ENCODE data around the gene MAFF. TPM values are rescaled to one million over a fixed set of nuclear protein-coding genes. Genes with fewer than 3 reads are reported as not detected.

MAFF gene
- total and polyA plus RNA-seq, 2 donors = 3.4 to 13.0 TPM

- Histone ChIP-seq H3K9me3 (ENCODE audit: control insufficient read depth in 2 of 2, insufficient read depth in 1 of 2, low read length in 1 of 2) (no peaks in the 10 kb centered on the region), H3K4me1 (ENCODE audit: control insufficient read depth in 2 of 2, insufficient read depth in 2 of 2, low read length in 2 of 2) (peaks cover 7 to 14% of the 10 kb centered on the region in 2 donors), H3K36me3 (ENCODE audit: control insufficient read depth in 2 of 2, insufficient read depth in 2 of 2, low read length in 1 of 2) (no peaks in the 10 kb centered on the region), H3K27ac (ENCODE audit: low read depth in 1 of 2, low read length in 1 of 2) (no peak overlapping the region), H3K27me3 (ENCODE audit: control insufficient read depth in 2 of 2, insufficient read depth in 1 of 2, low read length in 1 of 2) (no peaks in the 10 kb centered on the region), H3K4me3 (ENCODE audit: low read length in 2 of 2) (no peak overlapping the region)
- 90% methylated on average over 7 of the region's 7 CpGs for WGBS
- no peak for DNase-seq (ENCODE audit: low read depth in 6 of 9, low spot score in 9 of 9)
Measured at GRCh38 chr22:38184788-38185187, 17.0 kb upstream of the MAFF start.

GRCh38 chr22:38186429-38186828 lies 15.4 kb upstream of the MAFF start:
- no peaks in the 10 kb centered on the region for H3K36me3 ChIP-seq (ENCODE audit: control insufficient read depth in 2 of 2, insufficient read depth in 2 of 2, low read length in 1 of 2)
- no peak overlapping the region for H3K27ac ChIP-seq (ENCODE audit: low read depth in 1 of 2, low read length in 1 of 2)
- 89% methylated on average over 5 of the region's 5 CpGs for WGBS

GRCh38 chr22:38187413-38188212 lies 14.2 kb upstream of the MAFF start:
- 93% methylated on average over 10 of the region's 10 CpGs for WGBS
- Histone ChIP-seq H3K9me3 (ENCODE audit: control insufficient read depth in 2 of 2, insufficient read depth in 1 of 2, low read length in 1 of 2) (no peaks in the 10 kb centered on the region), H3K4me3 (ENCODE audit: low read length in 2 of 2) (no peak overlapping the region), H3K36me3 (ENCODE audit: control insufficient read depth in 2 of 2, insufficient read depth in 2 of 2, low read length in 1 of 2) (no peaks in the 10 kb centered on the region), H3K4me1 (ENCODE audit: control insufficient read depth in 2 of 2, insufficient read depth in 2 of 2, low read length in 2 of 2) (no peaks in the 10 kb centered on the region), H3K27me3 (ENCODE audit: control insufficient read depth in 2 of 2, insufficient read depth in 1 of 2, low read length in 1 of 2) (peaks cover 0 to 3% of the 10 kb centered on the region in 2 donors), H3K27ac (ENCODE audit: low read depth in 1 of 2, low read length in 1 of 2) (no peak overlapping the region)
- no peak for DNase-seq (ENCODE audit: low read depth in 6 of 9, low spot score in 9 of 9)

More at GRCh38 chr22:38186429-38186828, 15.4 kb upstream of the MAFF start:
- Histone ChIP-seq H3K9me3 (ENCODE audit: control insufficient read depth in 2 of 2, insufficient read depth in 1 of 2, low read length in 1 of 2) (no peaks in the 10 kb centered on the region), H3K4me3 (ENCODE audit: low read length in 2 of 2) (no peak overlapping the region), H3K4me1 (ENCODE audit: control insufficient read depth in 2 of 2, insufficient read depth in 2 of 2, low read length in 2 of 2) (peaks cover 0 to under 1% of the 10 kb centered on the region in 2 donors), H3K27me3 (ENCODE audit: control insufficient read depth in 2 of 2, insufficient read depth in 1 of 2, low read length in 1 of 2) (no peaks in the 10 kb centered on the region)
- DNase-seq (ENCODE audit: low read depth in 6 of 9, low spot score in 9 of 9) = no peak

GRCh38 chr22:38189104-38189503 lies 12.7 kb upstream of the MAFF start:
- no peaks in the 10 kb centered on the region for H3K36me3 ChIP-seq (ENCODE audit: control insufficient read depth in 2 of 2, insufficient read depth in 2 of 2, low read length in 1 of 2)
- WGBS = 89% methylated on average over 3 of the region's 3 CpGs
- H3K27me3 ChIP-seq (ENCODE audit: control insufficient read depth in 2 of 2, insufficient read depth in 1 of 2, low read length in 1 of 2) = peaks cover 0 to 3% of the 10 kb centered on the region in 2 donors

GRCh38 chr22:38190581-38190980 lies 11.2 kb upstream of the MAFF start:
- 92% methylated on average over 6 of the region's 6 CpGs for WGBS
- no peaks in the 10 kb centered on the region for H3K36me3 ChIP-seq (ENCODE audit: control insufficient read depth in 2 of 2, insufficient read depth in 2 of 2, low read length in 1 of 2)

More at GRCh38 chr22:38189104-38189503, 12.7 kb upstream of the MAFF start:
- Histone ChIP-seq H3K9me3 (ENCODE audit: control insufficient read depth in 2 of 2, insufficient read depth in 1 of 2, low read length in 1 of 2) (no peaks in the 10 kb centered on the region), H3K4me3 (ENCODE audit: low read length in 2 of 2) (no peak overlapping the region), H3K27ac (ENCODE audit: low read depth in 1 of 2, low read length in 1 of 2) (no peak overlapping the region), H3K4me1 (ENCODE audit: control insufficient read depth in 2 of 2, insufficient read depth in 2 of 2, low read length in 2 of 2) (no peaks in the 10 kb centered on the region)
- no peak for DNase-seq (ENCODE audit: low read depth in 6 of 9, low spot score in 9 of 9)

DNA sequence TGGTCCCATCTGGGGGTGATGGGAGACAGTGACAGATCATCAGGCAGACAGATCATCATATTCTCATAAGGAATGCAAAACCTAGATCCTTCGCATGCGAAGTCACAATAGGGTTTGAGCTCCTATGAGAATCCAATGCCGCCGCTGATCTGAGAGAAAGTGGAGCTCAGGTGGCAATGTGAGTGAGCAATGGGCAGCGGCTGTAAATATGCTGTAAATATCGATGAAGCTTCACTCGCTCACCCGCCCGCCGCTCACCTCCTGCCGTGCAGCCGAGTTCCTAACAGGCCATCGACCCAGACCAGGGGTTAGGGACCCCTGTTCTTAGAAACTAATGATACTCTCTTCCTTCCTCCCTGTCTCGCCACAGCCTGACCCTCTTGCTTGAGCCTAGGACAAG lies 10.7 kb upstream of the MAFF start:
- 96% methylated on average over 14 of the region's 14 CpGs for WGBS
- Histone ChIP-seq H3K4me1 (ENCODE audit: control insufficient read depth in 2 of 2, insufficient read depth in 2 of 2, low read length in 2 of 2) (peaks cover 5% of the 10 kb centered on the region in 2 donors), H3K9me3 (ENCODE audit: control insufficient read depth in 2 of 2, insufficient read depth in 1 of 2, low read length in 1 of 2) (no peaks in the 10 kb centered on the region), H3K36me3 (ENCODE audit: control insufficient read depth in 2 of 2, insufficient read depth in 2 of 2, low read length in 1 of 2) (no peaks in the 10 kb centered on the region), H3K4me3 (ENCODE audit: low read length in 2 of 2) (no peak overlapping the region), H3K27me3 (ENCODE audit: control insufficient read depth in 2 of 2, insufficient read depth in 1 of 2, low read length in 1 of 2) (peaks cover 0 to 5% of the 10 kb centered on the region in 2 donors), H3K27ac (ENCODE audit: low read depth in 1 of 2, low read length in 1 of 2) (no peak overlapping the region)
- no peak for DNase-seq (ENCODE audit: low read depth in 6 of 9, low spot score in 9 of 9)

More at GRCh38 chr22:38190581-38190980, 11.2 kb upstream of the MAFF start:
- no peak for DNase-seq (ENCODE audit: low read depth in 6 of 9, low spot score in 9 of 9)
- H3K4me1 ChIP-seq (ENCODE audit: control insufficient read depth in 2 of 2, insufficient read depth in 2 of 2, low read length in 2 of 2) = peaks cover 5% of the 10 kb centered on the region in 2 donors
- no peaks in the 10 kb centered on the region for H3K9me3 ChIP-seq (ENCODE audit: control insufficient read depth in 2 of 2, insufficient read depth in 1 of 2, low read length in 1 of 2)
- H3K27me3 ChIP-seq (ENCODE audit: control insufficient read depth in 2 of 2, insufficient read depth in 1 of 2, low read length in 1 of 2) = peaks cover 0 to 3% of the 10 kb centered on the region in 2 donors
- H3K27ac ChIP-seq (ENCODE audit: low read depth in 1 of 2, low read length in 1 of 2) = no peak overlapping the region
- no peak overlapping the region for H3K4me3 ChIP-seq (ENCODE audit: low read length in 2 of 2)

GRCh38 chr22:38191731-38192474 lies 9.9 kb upstream of the MAFF start:
- H3K36me3 ChIP-seq (ENCODE audit: control insufficient read depth in 2 of 2, insufficient read depth in 2 of 2, low read length in 1 of 2) = no peaks in the 10 kb centered on the region
- no peaks in the 10 kb centered on the region for H3K9me3 ChIP-seq (ENCODE audit: control insufficient read depth in 2 of 2, insufficient read depth in 1 of 2, low read length in 1 of 2)
- H3K4me1 ChIP-seq (ENCODE audit: control insufficient read depth in 2 of 2, insufficient read depth in 2 of 2, low read length in 2 of 2) = peaks cover 5% of the 10 kb centered on the region in 2 donors
- peaks cover 0 to 5% of the 10 kb centered on the region in 2 donors for H3K27me3 ChIP-seq (ENCODE audit: control insufficient read depth in 2 of 2, insufficient read depth in 1 of 2, low read length in 1 of 2)
- 93% methylated on average over 10 of the region's 10 CpGs for WGBS
- DNase-seq (ENCODE audit: low read depth in 6 of 9, low spot score in 9 of 9) = no peak
- no peak overlapping the region for H3K27ac ChIP-seq (ENCODE audit: low read depth in 1 of 2, low read length in 1 of 2)
- H3K4me3 ChIP-seq (ENCODE audit: low read length in 2 of 2) = no peak overlapping the region

GRCh38 chr22:38192475-38192863 lies 9.3 kb upstream of the MAFF start:
- Histone ChIP-seq H3K9me3 (ENCODE audit: control insufficient read depth in 2 of 2, insufficient read depth in 1 of 2, low read length in 1 of 2) (no peaks in the 10 kb centered on the region), H3K4me1 (ENCODE audit: control insufficient read depth in 2 of 2, insufficient read depth in 2 of 2, low read length in 2 of 2) (peaks cover 5% of the 10 kb centered on the region in 2 donors), H3K27me3 (ENCODE audit: control insufficient read depth in 2 of 2, insufficient read depth in 1 of 2, low read length in 1 of 2) (peaks cover 0 to 5% of the 10 kb centered on the region in 2 donors), H3K4me3 (ENCODE audit: low read length in 2 of 2) (no peak overlapping the region), H3K27ac (ENCODE audit: low read depth in 1 of 2, low read length in 1 of 2) (no peak overlapping the region), H3K36me3 (ENCODE audit: control insufficient read depth in 2 of 2, insufficient read depth in 2 of 2, low read length in 1 of 2) (no peaks in the 10 kb centered on the region)
- DNase-seq (ENCODE audit: low read depth in 6 of 9, low spot score in 9 of 9) = no peak
- 97% methylated on average over 3 of the region's 3 CpGs for WGBS

GRCh38 chr22:38193580-38193979 lies 8.2 kb upstream of the MAFF start:
- 79% methylated on average over 6 of the region's 6 CpGs for WGBS
- Histone ChIP-seq H3K27me3 (ENCODE audit: control insufficient read depth in 2 of 2, insufficient read depth in 1 of 2, low read length in 1 of 2) (peaks cover 0 to 5% of the 10 kb centered on the region in 2 donors), H3K36me3 (ENCODE audit: control insufficient read depth in 2 of 2, insufficient read depth in 2 of 2, low read length in 1 of 2) (no peaks in the 10 kb centered on the region), H3K9me3 (ENCODE audit: control insufficient read depth in 2 of 2, insufficient read depth in 1 of 2, low read length in 1 of 2) (no peaks in the 10 kb centered on the region), H3K4me3 (ENCODE audit: low read length in 2 of 2) (no peak overlapping the region), H3K27ac (ENCODE audit: low read depth in 1 of 2, low read length in 1 of 2) (no peak overlapping the region), H3K4me1 (ENCODE audit: control insufficient read depth in 2 of 2, insufficient read depth in 2 of 2, low read length in 2 of 2) (peaks cover 5% of the 10 kb centered on the region in 2 donors)
- no peak for DNase-seq (ENCODE audit: low read depth in 6 of 9, low spot score in 9 of 9)

All from thymus (tissue), 11 donors.